ENCODE data around the gene DDX20. TPM values are rescaled to one million over a fixed set of nuclear protein-coding genes. Genes with fewer than 3 reads are reported as not detected.

Gene DDX20
- total and polyA plus RNA-seq, 8 donors, result 0.58 to 55.6 (median 9.6) TPM

- H3K4me1 ChIP-seq, result peaks cover 15 to 25% (median 22%) of the 10 kb centered on the region in 4 donors
- peaks cover 0 to 23% (median 0%) of the 10 kb centered on the region in 3 donors for H3K27me3 ChIP-seq
- TF ChIP-seq POLR2A (IDR thresholded peaks at IDR 0.05), result no peak
- no peak for TF ChIP-seq CTCF (IDR thresholded peaks at IDR 0.05)
- no peak for TF ChIP-seq POLR2AphosphoS5 (IDR thresholded peaks at IDR 0.05)
- no peak for TF ChIP-seq EP300 (IDR thresholded peaks at IDR 0.05)
- no peaks in the 10 kb centered on the region for H3K36me3 ChIP-seq
- 59 to 72% (median 65%) methylated on average over 5 of the region's 5 CpGs for WGBS, 5 donors
- H3K9me3 ChIP-seq, result no peaks in the 10 kb centered on the region
- intact Hi-C loops (cut with DNase I; ENCODE audit: low total_unique reads), result loop anchor here (10.0 kb wide), 1 partner anchor 258 kb away; no protein-coding TSS in a partner anchor
- H3K27ac ChIP-seq, result no peak overlapping the region
- no peak overlapping the region for H3K4me3 ChIP-seq
- DNase-seq, result peak in 1 of 2 donors; percentile 42
These were observed 12.7 kb upstream of the DDX20 start for GRCh38 chr1:111742938-111743549.

GRCh38 chr1:111743679-111744101, 12.0 kb upstream of the DDX20 start:
- peak in 1 of 2 donors; percentile 5 for DNase-seq
- Histone ChIP-seq H3K36me3 (no peaks in the 10 kb centered on the region), H3K27me3 (peaks cover 0 to 23% (median 0%) of the 10 kb centered on the region in 3 donors), H3K4me1 (peaks cover 9 to 19% (median 15%) of the 10 kb centered on the region in 4 donors), H3K4me3 (no peak overlapping the region), H3K9me3 (no peaks in the 10 kb centered on the region), H3K27ac (no peak overlapping the region)
- no peak for TF ChIP-seq EP300 (IDR thresholded peaks at IDR 0.05)
- no peak for TF ChIP-seq CTCF (IDR thresholded peaks at IDR 0.05)
- intact Hi-C loops (cut with DNase I; ENCODE audit: low total_unique reads), result loop anchor here (10.0 kb wide), 1 partner anchor 259 kb away; no protein-coding TSS in a partner anchor
- 56 to 69% (median 60%) methylated on average over 3 of the region's 3 CpGs for WGBS, 5 donors

- Histone ChIP-seq H3K27me3 (peaks cover 0 to 13% (median 0%) of the 10 kb centered on the region in 3 donors), H3K27ac (peak overlapping the region in 3 of 5 donors; percentile 1 to 43 (median 3)), H3K4me1 (peaks cover 0 to 10% (median 0%) of the 10 kb centered on the region in 4 donors), H3K4me3 (no peak overlapping the region), H3K9me3 (no peaks in the 10 kb centered on the region), H3K36me3 (no peaks in the 10 kb centered on the region)
- DNase-seq, result peak in 1 of 2 donors; percentile 38
- WGBS, 5 donors, result 91 to 96% (median 93%) methylated on average over 9 of the region's 9 CpGs
- intact Hi-C loops (cut with DNase I; ENCODE audit: low total_unique reads), result loop anchor here (10.0 kb wide), 1 partner anchor 261 kb away; no protein-coding TSS in a partner anchor
- TF ChIP-seq CTCF (IDR thresholded peaks at IDR 0.05), result no peak
- no peak for TF ChIP-seq POLR2AphosphoS5 (IDR thresholded peaks at IDR 0.05)
- TF ChIP-seq POLR2A (IDR thresholded peaks at IDR 0.05), result no peak
- TF ChIP-seq EP300 (IDR thresholded peaks at IDR 0.05), result no peak
These were observed 9.8 kb upstream of the DDX20 start for GRCh38 chr1:111745675-111746613.

- no peaks in the 10 kb centered on the region for H3K9me3 ChIP-seq
- DNase-seq, result no peak
- peak overlapping the region in 1 of 5 donors; percentile 43 for H3K27ac ChIP-seq
- H3K36me3 ChIP-seq, result no peaks in the 10 kb centered on the region
- H3K4me3 ChIP-seq, result no peak overlapping the region
- TF ChIP-seq EP300 (IDR thresholded peaks at IDR 0.05) (no peak), POLR2AphosphoS5 (IDR thresholded peaks at IDR 0.05) (no peak), POLR2A (IDR thresholded peaks at IDR 0.05) (no peak), CTCF (IDR thresholded peaks at IDR 0.05) (no peak)
- H3K27me3 ChIP-seq, result peaks cover 0 to 8% (median 0%) of the 10 kb centered on the region in 3 donors
- intact Hi-C loops (cut with DNase I; ENCODE audit: low total_unique reads), result loop anchor here (10.0 kb wide), 1 partner anchor 262 kb away; no protein-coding TSS in a partner anchor
- WGBS, 5 donors, result 74 to 88% (median 80%) methylated on average over 2 of the region's 2 CpGs
- peaks cover 0 to 17% (median 0%) of the 10 kb centered on the region in 4 donors for H3K4me1 ChIP-seq
These were observed 9.1 kb upstream of the DDX20 start for GRCh38 chr1:111746614-111746999.
